ENCODE results near the gene CNST.
"Not testable (repeated sequence)": the region's sequence is repeated elsewhere in the genome, so short reads cannot be mapped to it uniquely, and the experiment has no call there.

The CNST gene

GRCh38 chr1:246583448-246584185 is 17.4 kb downstream of the CNST start:
- no peak for DNase-seq (ENCODE audit: low read depth)

- no peak for DNase-seq (ENCODE audit: low read depth)
These were observed 20.8 kb downstream of the CNST start for GRCh38 chr1:246587032-246587431.

GRCh38 chr1:246587606-246588005 is 21.4 kb downstream of the CNST start:
- DNase-seq (ENCODE audit: low read depth) = no peak

- DNase-seq (ENCODE audit: low read depth) = no peak
These were observed 22.0 kb downstream of the CNST start for GRCh38 chr1:246588159-246588721.

- DNase-seq (ENCODE audit: low read depth) = not testable (repeated sequence)
These were observed 23.7 kb downstream of the CNST start for GRCh38 chr1:246589919-246590318.

GRCh38 chr1:246591047-246591446 is 24.8 kb downstream of the CNST start:
- DNase-seq (ENCODE audit: low read depth) = no peak

- DNase-seq (ENCODE audit: low read depth) = no peak
These were observed 25.2 kb downstream of the CNST start for GRCh38 chr1:246591504-246591903.

GRCh38 chr1:246591958-246592357 is 25.7 kb downstream of the CNST start:
- DNase-seq (ENCODE audit: low read depth) = no peak

- DNase-seq (ENCODE audit: low read depth) = no peak
These were observed 26.4 kb downstream of the CNST start for GRCh38 chr1:246592695-246593094.

- no peak for DNase-seq (ENCODE audit: low read depth)
These were observed 28.9 kb downstream of the CNST start for GRCh38 chr1:246595146-246595545.

GRCh38 chr1:246597340-246597739 is 31.1 kb downstream of the CNST start:
- no peak for DNase-seq (ENCODE audit: low read depth)

- no peak for DNase-seq (ENCODE audit: low read depth)
These were observed 31.7 kb downstream of the CNST start for GRCh38 chr1:246597971-246598370.

- no peak for DNase-seq (ENCODE audit: low read depth)
These were observed 33.1 kb downstream of the CNST start for GRCh38 chr1:246599315-246599714.

- no peak for DNase-seq (ENCODE audit: low read depth)
These were observed 34.3 kb downstream of the CNST start for GRCh38 chr1:246600579-246600978.

GRCh38 chr1:246602194-246602593 is 35.9 kb downstream of the CNST start:
- DNase-seq (ENCODE audit: low read depth) = no peak

- not testable (repeated sequence) for DNase-seq (ENCODE audit: low read depth)
These were observed 39.0 kb downstream of the CNST start for GRCh38 chr1:246605231-246605630.

- no peak for DNase-seq (ENCODE audit: low read depth)
These were observed 41.2 kb downstream of the CNST start for GRCh38 chr1:246607462-246607861.

GRCh38 chr1:246608616-246609376 is 42.5 kb downstream of the CNST start:
- DNase-seq (ENCODE audit: low read depth) = no peak

GRCh38 chr1:246609632-246610031 is 43.4 kb downstream of the CNST start:
- no peak for DNase-seq (ENCODE audit: low read depth)

- no peak for DNase-seq (ENCODE audit: low read depth)
These were observed 47.0 kb downstream of the CNST start for GRCh38 chr1:246613096-246613758.

- DNase-seq (ENCODE audit: low read depth) = no peak
These were observed 50.9 kb downstream of the CNST start for GRCh38 chr1:246617156-246617555.

- no peak for DNase-seq (ENCODE audit: low read depth)
These were observed 51.5 kb downstream of the CNST start for GRCh38 chr1:246617768-246618167.
